ENCODE data around the gene STT3B.

DNA sequence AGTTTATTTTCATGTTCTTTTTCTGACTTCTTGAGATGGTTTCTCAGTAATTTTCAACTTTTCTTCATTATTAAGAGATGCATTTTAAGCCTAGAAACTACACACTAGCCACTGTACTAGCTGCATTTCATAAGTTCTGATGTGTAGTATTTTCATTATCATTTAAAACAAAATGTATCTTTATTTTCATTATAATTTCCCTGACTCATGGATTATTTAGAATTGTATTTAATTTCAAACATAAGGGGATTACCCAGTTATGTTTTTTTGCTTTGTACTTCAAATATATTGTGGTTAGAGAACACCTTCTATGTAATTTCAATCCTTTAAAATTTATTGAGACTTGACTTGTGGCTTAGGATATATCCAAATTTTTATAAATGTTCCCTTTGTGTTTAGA is 44.5 kb downstream of the STT3B start:
- TF ChIP-seq, protein P1, sequence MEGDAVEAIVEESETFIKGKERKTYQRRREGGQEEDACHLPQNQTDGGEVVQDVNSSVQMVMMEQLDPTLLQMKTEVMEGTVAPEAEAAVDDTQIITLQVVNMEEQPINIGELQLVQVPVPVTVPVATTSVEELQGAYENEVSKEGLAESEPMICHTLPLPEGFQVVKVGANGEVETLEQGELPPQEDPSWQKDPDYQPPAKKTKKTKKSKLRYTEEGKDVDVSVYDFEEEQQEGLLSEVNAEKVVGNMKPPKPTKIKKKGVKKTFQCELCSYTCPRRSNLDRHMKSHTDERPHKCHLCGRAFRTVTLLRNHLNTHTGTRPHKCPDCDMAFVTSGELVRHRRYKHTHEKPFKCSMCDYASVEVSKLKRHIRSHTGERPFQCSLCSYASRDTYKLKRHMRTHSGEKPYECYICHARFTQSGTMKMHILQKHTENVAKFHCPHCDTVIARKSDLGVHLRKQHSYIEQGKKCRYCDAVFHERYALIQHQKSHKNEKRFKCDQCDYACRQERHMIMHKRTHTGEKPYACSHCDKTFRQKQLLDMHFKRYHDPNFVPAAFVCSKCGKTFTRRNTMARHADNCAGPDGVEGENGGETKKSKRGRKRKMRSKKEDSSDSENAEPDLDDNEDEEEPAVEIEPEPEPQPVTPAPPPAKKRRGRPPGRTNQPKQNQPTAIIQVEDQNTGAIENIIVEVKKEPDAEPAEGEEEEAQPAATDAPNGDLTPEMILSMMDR (optimal IDR thresholded peaks at IDR 0.05 in 1 of 3, IDR thresholded peaks at IDR 0.05 in 1 of 3, conservative IDR thresholded peaks at IDR 0.05 in 1 of 3; ENCODE audit: extremely low read depth in 1 of 3, insufficient read depth in 2 of 3, low read length in 3 of 3): no peak
- TF ChIP-seq EZH2 (IDR thresholded peaks at IDR 0.05; ENCODE audit: low read length): no peak

Measured in keratinocyte (primary cell).